GM19328 (cell line): ENCODE measurements around the gene PLPP3.

ENCODE experiments used
- ATAC-seq: cut with Tn5 transposase; IDR thresholded peaks from one replicate; pipeline ENCODE4 v1.9.1; 2021; ENCODE audit warnings: mild to moderate bottlenecking, moderate library complexity; ENCODE audit not compliant: unreplicated experiment

PLPP3 gene

DNA sequence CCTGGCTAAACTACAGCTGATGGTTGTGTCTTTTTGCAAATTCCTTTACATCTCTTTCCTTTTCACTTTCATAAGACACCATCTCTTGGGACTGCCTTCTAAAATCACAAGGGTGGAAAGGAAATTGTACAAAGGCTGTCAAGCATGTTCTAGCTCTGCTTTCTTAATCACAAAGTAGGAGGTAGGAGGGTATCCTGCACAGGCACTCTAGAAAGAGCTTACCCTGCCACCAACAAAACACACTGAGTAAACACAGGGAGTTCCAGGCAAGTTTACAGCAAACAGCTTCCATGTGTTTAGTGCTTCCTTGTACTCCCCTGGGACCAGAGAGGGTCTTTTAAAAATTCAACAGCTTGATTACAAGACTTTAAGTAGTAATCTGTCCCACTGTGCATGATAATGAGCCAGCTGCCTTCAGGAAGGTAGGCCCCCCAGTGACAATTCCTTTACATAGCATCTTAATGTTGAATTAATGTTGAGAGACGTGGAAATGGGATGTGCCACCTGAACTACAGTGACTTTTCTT lies 2.4 kb downstream of the PLPP3 start:
- no peak for ATAC-seq

DNA sequence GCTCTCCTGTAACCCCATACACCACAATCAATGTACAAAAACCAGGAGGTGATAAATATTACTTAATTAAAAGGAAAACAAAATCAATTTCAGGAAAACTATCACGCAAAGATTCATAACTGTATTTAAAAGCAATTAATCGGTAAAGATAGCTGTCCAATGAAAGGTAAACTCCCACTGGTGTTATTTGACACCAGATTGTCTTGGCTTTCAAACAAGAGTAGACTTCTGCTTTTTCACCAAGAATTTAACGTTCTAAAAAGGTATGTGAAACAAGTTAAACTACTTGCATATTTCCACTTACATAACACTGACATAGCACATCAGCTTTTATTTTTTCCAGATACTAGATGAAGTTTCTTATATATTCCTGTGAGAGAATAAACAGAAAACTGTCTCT lies 3.5 kb downstream of the PLPP3 start:
- ATAC-seq, result no peak

DNA sequence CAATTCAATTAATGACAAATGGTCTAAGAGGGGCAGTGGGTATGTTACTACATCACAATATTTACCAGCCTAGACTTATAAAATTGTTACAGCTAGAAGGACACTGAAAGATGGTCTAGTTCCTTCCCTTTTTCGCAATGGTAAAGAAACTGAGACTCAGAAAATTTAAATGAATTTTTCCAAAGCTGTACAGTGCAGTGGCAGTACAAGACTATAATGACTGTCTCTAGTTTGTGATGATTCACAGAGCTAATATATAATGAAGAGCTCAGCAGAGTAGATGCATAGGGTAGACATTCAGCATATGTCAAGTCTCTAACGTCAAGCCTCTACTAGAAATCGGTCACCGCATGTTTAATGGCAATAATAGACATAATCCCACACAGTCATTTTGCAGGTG lies 4.6 kb downstream of the PLPP3 start:
- no peak for ATAC-seq

GRCh38 chr1:56573311-56573710 lies 6.1 kb downstream of the PLPP3 start:
- no peak for ATAC-seq

DNA sequence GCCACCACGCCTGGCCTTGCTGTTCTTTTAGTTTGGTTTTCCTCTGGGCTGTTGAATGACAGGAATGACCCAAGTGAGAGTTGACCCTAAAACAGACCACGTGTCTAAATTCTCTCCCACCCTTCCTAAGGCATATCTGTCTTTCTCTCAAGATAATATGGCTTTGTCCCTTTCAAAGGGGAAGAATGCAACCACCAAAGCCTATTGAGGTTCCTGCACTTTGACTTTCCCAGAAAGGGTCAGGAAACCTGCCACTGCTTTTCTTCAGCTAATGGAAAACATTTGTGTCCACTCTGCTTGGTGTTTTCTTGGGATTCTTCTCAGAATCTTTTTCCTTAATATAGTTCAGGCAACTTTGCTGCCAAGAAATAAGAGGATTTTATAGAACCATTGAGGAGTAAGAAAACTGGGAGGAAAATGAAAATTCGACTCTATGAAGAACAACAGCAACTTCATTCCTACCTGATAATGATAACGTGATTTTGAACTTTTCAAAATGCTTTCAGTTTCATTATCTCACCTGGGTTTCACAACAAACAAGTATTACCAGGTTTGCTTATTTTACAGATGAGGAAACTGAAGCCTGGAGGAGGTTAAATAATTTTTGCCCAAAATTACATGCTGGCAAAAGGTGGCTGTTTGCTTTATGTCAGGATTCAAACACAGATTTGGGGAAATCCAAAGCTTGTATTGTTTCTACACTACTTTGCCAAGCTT lies 6.9 kb downstream of the PLPP3 start:
- ATAC-seq, result no peak

GRCh38 chr1:56571448-56571847 lies 7.9 kb downstream of the PLPP3 start:
- ATAC-seq, result no peak

- no peak for ATAC-seq
Observed at GRCh38 chr1:56570924-56571372, 8.4 kb downstream of the PLPP3 start.

GRCh38 chr1:56569661-56570060 lies 9.7 kb downstream of the PLPP3 start:
- ATAC-seq, result no peak

GRCh38 chr1:56566994-56567393 lies 12.4 kb downstream of the PLPP3 start:
- ATAC-seq, result no peak

- no peak for ATAC-seq
Observed at GRCh38 chr1:56566061-56566744, 13.2 kb downstream of the PLPP3 start.

- ATAC-seq, result no peak
Observed at GRCh38 chr1:56564615-56565014, 14.7 kb downstream of the PLPP3 start.

GRCh38 chr1:56563568-56563967 lies 15.8 kb downstream of the PLPP3 start:
- no peak for ATAC-seq

GRCh38 chr1:56562891-56563452 lies 16.4 kb downstream of the PLPP3 start:
- ATAC-seq, result no peak

DNA sequence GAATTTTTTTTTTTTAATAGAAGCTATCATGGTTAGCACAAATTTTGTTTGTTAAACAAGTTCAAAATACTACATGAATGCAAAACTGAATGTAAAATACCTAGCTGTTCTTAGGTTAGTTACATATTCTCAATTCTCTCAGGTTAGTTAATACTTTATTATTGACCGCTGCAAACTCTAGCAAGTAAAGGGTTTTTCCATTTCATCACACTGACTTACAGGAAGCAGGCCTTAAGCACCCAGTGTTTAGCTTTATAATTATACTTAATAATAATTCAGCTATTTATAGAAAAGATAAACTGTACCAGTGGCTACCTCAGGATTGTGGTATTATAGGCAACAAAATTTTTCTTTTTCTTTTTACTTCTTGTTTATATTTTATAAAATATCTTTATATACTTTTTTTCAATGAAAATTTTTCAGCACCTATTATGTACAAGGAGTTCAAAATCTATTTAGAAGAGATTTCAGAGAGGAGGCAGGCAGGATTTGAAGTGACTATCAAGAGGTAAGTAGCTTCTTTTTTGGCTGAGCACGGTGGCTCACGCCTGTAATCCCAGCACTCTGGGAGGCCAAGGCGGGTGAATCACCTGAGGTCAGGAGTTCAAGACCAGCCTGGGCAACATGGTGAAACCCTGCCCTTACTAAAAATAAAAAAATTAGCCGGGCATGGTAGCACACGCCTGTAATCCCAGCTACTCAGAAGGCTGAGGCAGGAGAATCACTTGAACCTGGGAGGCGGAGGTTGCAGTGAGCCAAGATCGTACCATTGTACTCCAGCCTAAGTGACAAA lies 17.9 kb downstream of the PLPP3 start:
- ATAC-seq, result no peak

- ATAC-seq, result no peak
Observed at GRCh38 chr1:56557746-56558145, 21.6 kb downstream of the PLPP3 start.

GRCh38 chr1:56555448-56555847 lies 23.9 kb downstream of the PLPP3 start:
- ATAC-seq, result no peak

DNA sequence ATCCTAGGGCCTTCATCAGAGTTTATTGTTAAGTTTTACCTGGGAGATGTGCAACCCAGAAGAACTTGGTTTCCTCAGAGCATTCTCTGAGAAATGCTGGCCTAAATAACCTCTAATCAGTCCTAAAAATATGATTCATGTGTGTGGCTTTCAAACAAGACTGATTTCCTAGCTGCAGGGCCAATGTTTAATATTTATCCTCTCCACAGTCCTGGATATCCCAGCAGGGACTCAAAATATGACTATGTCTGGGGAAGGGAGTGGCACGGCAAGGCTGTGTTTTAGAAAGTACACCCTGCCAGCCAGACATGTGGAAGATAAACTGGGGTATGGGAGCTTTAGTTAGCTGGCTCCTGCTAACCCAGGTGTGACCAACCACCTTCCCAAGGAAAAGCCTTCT lies 26.3 kb downstream of the PLPP3 start:
- ATAC-seq, result no peak

- ATAC-seq, result no peak
Observed at GRCh38 chr1:56552349-56552748, 27.0 kb downstream of the PLPP3 start.

DNA sequence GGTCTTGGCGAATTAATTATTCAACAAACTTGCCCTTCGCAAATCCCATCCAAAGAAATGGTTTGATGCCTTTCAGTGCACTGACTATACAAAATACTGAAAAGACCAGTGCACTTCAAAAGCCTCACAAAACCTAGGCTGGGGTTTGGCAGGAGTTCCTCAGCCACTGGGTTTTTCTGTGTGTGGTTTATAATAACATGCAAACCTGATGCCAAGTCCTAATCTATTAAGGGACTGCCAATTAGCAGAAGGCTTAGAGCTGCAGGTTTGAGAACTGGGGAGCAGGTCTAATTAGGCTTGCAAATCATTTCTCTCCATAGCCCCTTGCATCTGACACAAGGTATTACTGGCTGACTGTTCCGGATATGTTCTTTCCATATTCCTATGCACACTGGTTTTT lies 27.7 kb downstream of the PLPP3 start:
- ATAC-seq, result no peak

DNA sequence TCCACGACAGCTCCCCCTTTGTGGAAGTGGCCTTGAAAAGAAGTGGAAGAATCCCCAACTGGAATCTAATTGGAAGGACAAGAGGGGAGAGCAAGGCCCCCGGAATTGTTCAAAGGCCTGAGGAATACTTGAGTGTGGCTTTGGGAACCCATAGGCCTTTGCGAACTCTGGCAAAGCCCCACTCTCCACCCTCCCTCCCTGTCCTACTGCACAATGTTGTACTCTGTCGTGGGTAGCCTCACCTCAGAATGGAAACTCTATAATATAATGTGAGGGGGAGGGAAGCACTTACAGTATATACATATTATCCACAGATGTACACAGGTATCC lies 28.5 kb downstream of the PLPP3 start:
- ATAC-seq, result no peak

DNA sequence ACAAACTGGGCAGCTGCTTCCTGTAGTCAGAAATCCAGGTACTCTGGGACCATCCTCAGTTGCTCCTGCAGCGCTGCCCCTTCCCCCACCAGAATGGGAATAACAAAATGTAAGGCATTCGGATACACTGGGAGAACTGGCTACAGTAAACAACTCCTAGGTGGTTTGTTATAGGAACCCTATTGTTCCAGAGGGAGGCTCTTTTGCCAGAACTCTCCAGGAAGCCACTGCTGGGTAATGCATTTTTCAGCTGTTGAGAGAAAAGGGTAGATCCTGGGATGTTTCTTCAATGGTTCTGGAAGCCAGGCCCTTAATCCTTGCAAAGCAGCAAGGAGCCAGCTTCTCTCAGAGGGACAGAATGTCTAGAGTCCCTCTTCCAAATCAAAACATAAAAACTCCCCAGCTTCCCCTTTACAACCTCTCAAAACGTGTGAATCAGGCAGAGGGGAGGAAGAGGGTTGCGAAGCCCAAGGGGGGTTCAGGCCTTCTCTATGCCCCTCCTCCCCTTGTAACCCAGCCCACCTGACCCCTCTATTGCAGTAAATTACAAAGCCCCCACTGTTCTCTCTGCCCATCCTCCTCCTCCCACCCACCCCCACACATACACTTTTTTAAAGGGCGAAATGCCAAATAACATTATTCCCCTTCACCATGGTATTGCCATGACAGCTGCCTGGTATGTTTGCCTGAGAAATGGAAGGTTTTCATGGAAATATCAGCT lies 29.1 kb downstream of the PLPP3 start:
- no peak for ATAC-seq
